ENCODE results near the gene LATS2.

DNA sequence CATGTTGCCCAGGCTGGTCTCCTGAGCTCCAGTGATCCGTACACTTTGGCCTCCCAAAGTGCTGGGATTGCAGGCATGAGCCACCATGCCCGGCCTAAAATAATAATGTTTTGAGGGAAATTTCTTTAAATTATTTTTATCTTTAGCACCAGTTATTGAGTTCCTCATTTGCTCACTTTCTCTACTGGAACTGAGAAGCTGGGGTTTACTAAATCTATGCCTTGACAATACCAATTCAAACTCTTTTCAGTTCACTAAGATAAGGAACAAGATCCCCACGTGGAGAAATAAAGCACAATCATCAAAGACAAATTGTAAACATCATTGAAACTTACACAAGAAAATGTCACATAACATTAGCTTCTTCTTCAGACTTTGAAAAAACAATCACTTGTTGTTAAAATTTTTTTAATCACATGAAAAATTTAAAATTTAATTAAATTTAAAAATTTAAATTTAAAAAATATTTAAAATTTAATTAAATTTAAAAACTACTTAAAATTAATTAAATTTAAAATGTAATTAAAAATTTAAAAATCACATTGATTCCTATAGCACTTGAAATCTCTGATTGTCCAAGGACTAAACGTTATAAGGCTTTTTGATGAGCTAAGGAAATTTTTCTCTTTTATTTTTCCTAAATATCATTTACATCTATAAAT is 133.7 kb downstream of the LATS2 start:
- TF ChIP-seq, protein P1, sequence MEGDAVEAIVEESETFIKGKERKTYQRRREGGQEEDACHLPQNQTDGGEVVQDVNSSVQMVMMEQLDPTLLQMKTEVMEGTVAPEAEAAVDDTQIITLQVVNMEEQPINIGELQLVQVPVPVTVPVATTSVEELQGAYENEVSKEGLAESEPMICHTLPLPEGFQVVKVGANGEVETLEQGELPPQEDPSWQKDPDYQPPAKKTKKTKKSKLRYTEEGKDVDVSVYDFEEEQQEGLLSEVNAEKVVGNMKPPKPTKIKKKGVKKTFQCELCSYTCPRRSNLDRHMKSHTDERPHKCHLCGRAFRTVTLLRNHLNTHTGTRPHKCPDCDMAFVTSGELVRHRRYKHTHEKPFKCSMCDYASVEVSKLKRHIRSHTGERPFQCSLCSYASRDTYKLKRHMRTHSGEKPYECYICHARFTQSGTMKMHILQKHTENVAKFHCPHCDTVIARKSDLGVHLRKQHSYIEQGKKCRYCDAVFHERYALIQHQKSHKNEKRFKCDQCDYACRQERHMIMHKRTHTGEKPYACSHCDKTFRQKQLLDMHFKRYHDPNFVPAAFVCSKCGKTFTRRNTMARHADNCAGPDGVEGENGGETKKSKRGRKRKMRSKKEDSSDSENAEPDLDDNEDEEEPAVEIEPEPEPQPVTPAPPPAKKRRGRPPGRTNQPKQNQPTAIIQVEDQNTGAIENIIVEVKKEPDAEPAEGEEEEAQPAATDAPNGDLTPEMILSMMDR (IDR thresholded peaks at IDR 0.05) = no peak
- TF ChIP-seq EP300 (IDR thresholded peaks at IDR 0.05) (no peak), POLR2A (IDR thresholded peaks at IDR 0.05) (no peak)
